Measurements from ENCODE around the gene PDE4D.
"Not testable (repeated sequence)": the region's sequence is repeated elsewhere in the genome, so short reads cannot be mapped to it uniquely, and the experiment has no call there.

PDE4D gene

GRCh38 chr5:59496524-59497134, 396.9 kb downstream of the PDE4D start:
- no peak for DNase-seq

GRCh38 chr5:59491945-59492344, 401.6 kb downstream of the PDE4D start:
- DNase-seq = no peak

- DNase-seq = no peak
Measured at GRCh38 chr5:59489551-59489950, 404.0 kb downstream of the PDE4D start.

GRCh38 chr5:59487772-59488729, 405.5 kb downstream of the PDE4D start:
- no peak for DNase-seq

GRCh38 chr5:59487068-59487686, 406.3 kb downstream of the PDE4D start:
- DNase-seq = no peak

GRCh38 chr5:59486508-59486907, 407.0 kb downstream of the PDE4D start:
- DNase-seq = no peak

- peak; percentile 32 for DNase-seq
Measured at GRCh38 chr5:59485629-59486439, 407.7 kb downstream of the PDE4D start.

GRCh38 chr5:59485107-59485506, 408.4 kb downstream of the PDE4D start:
- DNase-seq = no peak

- DNase-seq = no peak
Measured at GRCh38 chr5:59484618-59485017, 408.9 kb downstream of the PDE4D start.

- DNase-seq = peak; percentile 84
Measured at GRCh38 chr5:59483971-59484472, 409.5 kb downstream of the PDE4D start.

GRCh38 chr5:59479086-59479485, 414.4 kb downstream of the PDE4D start:
- no peak for DNase-seq

GRCh38 chr5:59474324-59474723, 419.2 kb downstream of the PDE4D start:
- no peak for DNase-seq

GRCh38 chr5:59473611-59474010, 419.9 kb downstream of the PDE4D start:
- no peak for DNase-seq

GRCh38 chr5:59471463-59471862, 422.1 kb downstream of the PDE4D start:
- no peak for DNase-seq

- DNase-seq = no peak
Measured at GRCh38 chr5:59467969-59468368, 425.6 kb downstream of the PDE4D start.

- no peak for DNase-seq
Measured at GRCh38 chr5:59466271-59466670, 427.3 kb downstream of the PDE4D start.

GRCh38 chr5:59464969-59465368, 428.6 kb downstream of the PDE4D start:
- DNase-seq = no peak

- not testable (repeated sequence) for DNase-seq
Measured at GRCh38 chr5:59463618-59464166, 429.8 kb downstream of the PDE4D start.

- no peak for DNase-seq
Measured at GRCh38 chr5:59462956-59463355, 430.6 kb downstream of the PDE4D start.

GRCh38 chr5:59460368-59461153, 433.0 kb downstream of the PDE4D start:
- DNase-seq = no peak

GRCh38 chr5:59458966-59459729, 434.4 kb downstream of the PDE4D start:
- DNase-seq = no peak

Data from NCI-H226 (cell line).